HG02642 (cell line): Measurements from ENCODE around the gene SUCLG2.

Experiments used
- ATAC-seq: cut with Tn5 transposase; IDR thresholded peaks from one replicate; pipeline ENCODE4 v1.9.1; 2021; ENCODE audit warnings: mild to moderate bottlenecking; ENCODE audit not compliant: unreplicated experiment, poor library complexity

The SUCLG2 gene

GRCh38 chr3:67361323-67361722, 293.1 kb downstream of the SUCLG2 start:
- no peak for ATAC-seq

- ATAC-seq = peak; percentile 75
Measured at GRCh38 chr3:67357610-67358458, 296.6 kb downstream of the SUCLG2 start.

- ATAC-seq = peak; percentile 95
Measured at GRCh38 chr3:67349551-67350174, 304.7 kb downstream of the SUCLG2 start.

- no peak for ATAC-seq
Measured at GRCh38 chr3:67346081-67346480, 308.3 kb downstream of the SUCLG2 start.

GRCh38 chr3:67335813-67336212, 318.6 kb downstream of the SUCLG2 start:
- ATAC-seq = no peak

- ATAC-seq = no peak
Measured at GRCh38 chr3:67334588-67334987, 319.8 kb downstream of the SUCLG2 start.

GRCh38 chr3:67329358-67329757, 325.1 kb downstream of the SUCLG2 start:
- ATAC-seq = peak; percentile 61

- ATAC-seq = no peak
Measured at GRCh38 chr3:67327582-67327981, 326.8 kb downstream of the SUCLG2 start.

- ATAC-seq = no peak
Measured at GRCh38 chr3:67325231-67325630, 329.2 kb downstream of the SUCLG2 start.
